ENCODE data around the gene TAF11L7.
"Not testable (repeated sequence)": the region's sequence is repeated elsewhere in the genome, so short reads cannot be mapped to it uniquely, and the experiment has no call there.

The TAF11L7 gene

GRCh38 chr5:17594255-17594654 lies 8.7 kb upstream of the TAF11L7 start, which contains the start of gene TAF11L9:
TAF11L9 (minus strand) TSS chr5:17594394.
- H3K4me3 ChIP-seq (ENCODE audit: low read length); H3K4me2 ChIP-seq (ENCODE audit: low read length); H3K27ac ChIP-seq (ENCODE audit: low read length); H3K36me3 ChIP-seq (replicated peaks; ENCODE audit: low read depth, low read length); H3K27me3 ChIP-seq (ENCODE audit: low read depth, low read length); H3K9ac ChIP-seq (ENCODE audit: low read length); H4K20me1 ChIP-seq (ENCODE audit: insufficient read depth, low read length); H3K79me2 ChIP-seq (ENCODE audit: low read length); H3K9me3 ChIP-seq (ENCODE audit: insufficient read depth, low read length); H2AFZ ChIP-seq (ENCODE audit: low read depth, low read length); H3K4me1 ChIP-seq (ENCODE audit: low read length): not testable (repeated sequence)

DNA sequence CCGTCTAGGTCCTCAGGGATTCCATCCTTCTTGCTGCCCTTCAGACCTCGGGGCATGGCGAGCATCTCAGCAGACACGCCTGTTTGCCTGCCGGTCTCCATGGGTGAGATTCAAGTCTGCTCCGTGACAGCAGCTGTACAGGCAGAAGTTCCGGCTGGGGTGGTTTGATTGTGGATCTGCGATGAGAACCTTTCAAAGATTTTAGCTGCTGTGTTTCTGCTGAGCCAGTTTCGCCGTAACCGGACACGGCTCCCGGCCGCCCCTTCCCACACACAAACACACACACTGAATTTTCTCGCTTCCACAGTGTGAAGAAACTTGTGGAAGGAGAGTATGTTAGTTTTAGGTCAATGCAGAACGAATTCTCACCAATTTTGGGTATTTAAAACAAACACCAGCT lies 5.3 kb upstream of the TAF11L7 start, which contains the start of gene TAF11L8:
TSS of gene TAF11L8 (minus strand) at position 101 of the 400 bp plus-strand sequence.
- not testable (repeated sequence) for H3K4me1 ChIP-seq (ENCODE audit: low read length); H2AFZ ChIP-seq (ENCODE audit: low read depth, low read length); H3K27ac ChIP-seq (ENCODE audit: low read length); H3K27me3 ChIP-seq (ENCODE audit: low read depth, low read length); H3K9ac ChIP-seq (ENCODE audit: low read length); H3K4me2 ChIP-seq (ENCODE audit: low read length); H3K4me3 ChIP-seq (ENCODE audit: low read length); H4K20me1 ChIP-seq (ENCODE audit: insufficient read depth, low read length); H3K36me3 ChIP-seq (replicated peaks; ENCODE audit: low read depth, low read length); H3K79me2 ChIP-seq (ENCODE audit: low read length); H3K9me3 ChIP-seq (ENCODE audit: insufficient read depth, low read length)
